DND-41 (cell line): ENCODE data around the gene PNLIP.

ENCODE experiments used
- ATAC-seq: fragments of 200-7000 bp; cut with Tn5 transposase; 3 replicates; pipeline ENCODE4 v1.9.1; 2021; ENCODE audit warnings: low read depth; ENCODE audit not compliant: insufficient read depth
- DNase-seq: peaks from one replicate; pipeline ENCODE4 v3.0.0-alpha.2; 2020
- H2AFZ ChIP-seq: 2 replicates; pipeline ENCODE4 v1.6.0; 2012; ENCODE audit warnings: low read depth, low read length
- H3K27ac ChIP-seq: 2 replicates; pipeline ENCODE4 v1.5.1; 2012; ENCODE audit warnings: low read length, inconsistent platforms
- H3K27me3 ChIP-seq: fragments of 200-600 bp; sonication (generic); 2 replicates; pipeline ENCODE4 v1.6.0; 2012; ENCODE audit warnings: low read length, mild to moderate bottlenecking, inconsistent platforms; ENCODE audit not compliant: insufficient read depth, poor library complexity
- H3K36me3 ChIP-seq: 2 replicates; pipeline ENCODE4 v1.5.1; 2012; ENCODE audit warnings: low read length, inconsistent platforms; ENCODE audit not compliant: insufficient read depth
- H3K4me1 ChIP-seq: 2 replicates; pipeline ENCODE4 v1.5.1; 2012; ENCODE audit warnings: mild to moderate bottlenecking, low read length; ENCODE audit not compliant: insufficient read depth
- H3K4me2 ChIP-seq: 2 replicates; pipeline ENCODE4 v1.6.0; 2012; ENCODE audit warnings: mild to moderate bottlenecking, moderate library complexity, low read length, inconsistent platforms; ENCODE audit not compliant: insufficient read depth
- H3K4me3 ChIP-seq, 2 experiments: fragments of 200-600 bp in 1 of 2; shearing (Covaris generic) in 1 of 2; 2 replicates each; pipeline ENCODE4 v1.5.1; 2012 to 2016; ENCODE audit warnings: inconsistent platforms in 2 of 2, low read length in 2 of 2, mild to moderate bottlenecking in 2 of 2, low read depth in 1 of 2, moderate library complexity in 1 of 2
- H3K79me2 ChIP-seq: 2 replicates; pipeline ENCODE4 v1.6.0; 2012; ENCODE audit warnings: low read length, inconsistent platforms; ENCODE audit not compliant: insufficient read depth
- H3K9ac ChIP-seq: 2 replicates; pipeline ENCODE4 v1.6.0; 2012; ENCODE audit warnings: low read depth, mild to moderate bottlenecking, inconsistent platforms, low read length, moderate library complexity
- H3K9me3 ChIP-seq: 2 replicates; pipeline ENCODE4 v1.5.1; 2012; ENCODE audit warnings: low read length, moderate library complexity, mild to moderate bottlenecking, inconsistent platforms; ENCODE audit not compliant: insufficient read depth, severe bottlenecking
- H4K20me1 ChIP-seq: 2 replicates; pipeline ENCODE4 v1.6.0; 2012; ENCODE audit warnings: low read length; ENCODE audit not compliant: insufficient read depth
- CTCF ChIP-seq: IDR thresholded peaks from 2 replicates; pipeline ENCODE4 v1.5.1; 2012; ENCODE audit warnings: borderline replicate concordance, low read length, moderate library complexity, mild to moderate bottlenecking; ENCODE audit not compliant: poor library complexity, severe bottlenecking; ENCODE audit errors: extremely low read depth
- EZH2 ChIP-seq: IDR thresholded peaks from 3 replicates; pipeline ENCODE4 v1.6.1; 2012; ENCODE audit warnings: borderline replicate concordance, low read depth, mild to moderate bottlenecking, moderate library complexity, low read length, inconsistent platforms; ENCODE audit not compliant: severe bottlenecking

The PNLIP gene

DNA sequence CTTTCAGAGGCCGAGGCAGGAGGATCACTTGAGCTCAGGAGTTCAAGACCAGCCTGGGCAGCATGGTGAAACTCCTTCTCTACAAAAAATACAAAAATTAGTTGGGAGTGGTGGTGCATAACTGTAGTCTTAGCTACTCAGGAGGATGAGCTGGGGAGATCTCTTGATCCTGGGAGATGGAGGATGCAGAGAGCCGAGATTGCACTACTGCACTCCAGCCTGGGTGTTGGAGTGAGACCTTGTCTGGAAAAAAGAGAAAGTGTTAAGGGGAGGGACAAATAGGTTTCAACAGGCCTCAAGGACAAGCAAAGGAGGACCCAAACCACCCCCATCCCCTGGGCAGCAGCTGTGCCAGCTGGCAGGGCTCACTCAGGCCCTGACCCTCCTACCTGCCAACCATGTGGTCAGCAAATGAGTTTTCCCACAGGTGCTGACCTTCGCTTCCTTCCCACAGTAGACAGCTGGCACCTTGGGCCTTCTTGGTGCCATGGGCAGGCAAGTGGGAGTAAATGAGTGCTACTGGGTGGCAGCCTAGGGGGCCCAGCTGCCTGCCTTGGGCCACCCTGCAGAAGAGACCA is 69.6 kb downstream of the PNLIP start:
- no peak for DNase-seq
- Histone ChIP-seq H4K20me1 (no peaks in the 10 kb centered on the region), H2AFZ (no peak overlapping the region), H3K27ac (no peak overlapping the region), H3K4me3 (no peak overlapping the region), H3K27me3 (no peaks in the 10 kb centered on the region), H3K79me2 (no peaks in the 10 kb centered on the region), H3K4me2 (no peak overlapping the region), H3K36me3 (no peaks in the 10 kb centered on the region), H3K9ac (no peak overlapping the region), H3K9me3 (no peaks in the 10 kb centered on the region), H3K4me1 (no peaks in the 10 kb centered on the region)
- TF ChIP-seq CTCF (no peak), EZH2 (no peak)
- ATAC-seq, result no peak
